Measurements from ENCODE around the gene WNK2.
"Not testable (repeated sequence)": the region's sequence is repeated elsewhere in the genome, so short reads cannot be mapped to it uniquely, and the experiment has no call there.

The WNK2 gene

GRCh38 chr9:93346231-93347112, 162.5 kb downstream of the WNK2 start:
- DNase-seq (ENCODE audit: insufficient read length, low spot score) = no peak

GRCh38 chr9:93347371-93347975, 163.5 kb downstream of the WNK2 start:
- not testable (repeated sequence) for FAIRE-seq; DNase-seq (ENCODE audit: insufficient read length, low spot score)

More at GRCh38 chr9:93346231-93347112, 162.5 kb downstream of the WNK2 start:
- TF ChIP-seq CTCF (IDR thresholded peaks at IDR 0.05; ENCODE audit: insufficient read depth, missing control alignments) = no peak
- no peak for FAIRE-seq

- not testable (repeated sequence) for FAIRE-seq
These were observed 169.7 kb downstream of the WNK2 start for GRCh38 chr9:93353413-93354310.

GRCh38 chr9:93354451-93354850, 170.5 kb downstream of the WNK2 start:
- no peak for DNase-seq (ENCODE audit: insufficient read length, low spot score)
- TF ChIP-seq CTCF (IDR thresholded peaks at IDR 0.05; ENCODE audit: insufficient read depth, missing control alignments) = no peak
- no peak for FAIRE-seq

More at GRCh38 chr9:93353413-93354310, 169.7 kb downstream of the WNK2 start:
- not testable (repeated sequence) for DNase-seq (ENCODE audit: insufficient read length, low spot score)

GRCh38 chr9:93355827-93356226, 171.9 kb downstream of the WNK2 start:
- no peak for TF ChIP-seq CTCF (IDR thresholded peaks at IDR 0.05; ENCODE audit: insufficient read depth, missing control alignments)
- no peak for FAIRE-seq
- no peak for DNase-seq (ENCODE audit: insufficient read length, low spot score)

- DNase-seq (ENCODE audit: insufficient read length, low spot score) (no peak), FAIRE-seq (no peak)
These were observed 173.7 kb downstream of the WNK2 start for GRCh38 chr9:93357649-93358048.

GRCh38 chr9:93359907-93360306, 176.0 kb downstream of the WNK2 start:
- DNase-seq (ENCODE audit: insufficient read length, low spot score); FAIRE-seq: not testable (repeated sequence)

More at GRCh38 chr9:93357649-93358048, 173.7 kb downstream of the WNK2 start:
- TF ChIP-seq CTCF (IDR thresholded peaks at IDR 0.05; ENCODE audit: insufficient read depth, missing control alignments) = no peak

GRCh38 chr9:93361995-93362394, 178.1 kb downstream of the WNK2 start:
- FAIRE-seq (no peak), DNase-seq (ENCODE audit: insufficient read length, low spot score) (no peak)
- no peak for TF ChIP-seq CTCF (IDR thresholded peaks at IDR 0.05; ENCODE audit: insufficient read depth, missing control alignments)
